ENCODE measurements around the gene ADAMTSL4. TPM values are rescaled to one million over a fixed set of nuclear protein-coding genes. Genes with fewer than 3 reads are reported as not detected.
"Not testable (repeated sequence)": the region's sequence is repeated elsewhere in the genome, so short reads cannot be mapped to it uniquely, and the experiment has no call there.

ADAMTSL4 gene
- total RNA-seq, 1 experiment from 2014 or later = 9.5 TPM

- Histone ChIP-seq H3K27me3 (ENCODE audit: control insufficient read depth, insufficient read depth, low read length) (no peaks in the 10 kb centered on the region), H3K4me3 (ENCODE audit: low read depth in 2 of 2, low read length in 2 of 2) (peak within 1 kb of the TSS; percentile 99 to 100), H3K9me3 (ENCODE audit: control insufficient read depth, insufficient read depth, low read depth, low read length) (no peaks in the 10 kb centered on the region), H3K4me1 (ENCODE audit: control insufficient read depth, insufficient read depth, low read length) (peaks cover 18% of the 10 kb centered on the region), H3K36me3 (ENCODE audit: control insufficient read depth, insufficient read depth, low read length) (peaks cover 44% of the 10 kb centered on the region), H3K27ac (ENCODE audit: low read length) (peak within 1 kb of the TSS; percentile 98)
- DNase-seq (ENCODE audit: low read depth, low spot score) = no peak
- TF ChIP-seq POLR2AphosphoS5 (IDR thresholded peaks at IDR 0.05; ENCODE audit: low read depth, low read length) = peak; percentile 100
- peak; percentile 20 to 26; a peak in 1 of 4 replicates for TF ChIP-seq REST (IDR thresholded peaks at IDR 0.05; ENCODE audit: insufficient read depth in 1 of 2, low read depth in 2 of 2, low read length in 1 of 2)
- peak; percentile 91; the same call in 1 of the 2 replicates for TF ChIP-seq SIN3A (IDR thresholded peaks at IDR 0.05; ENCODE audit: borderline replicate concordance, insufficient read depth, low read depth, low read length)
- no peak for TF ChIP-seq TCF7L2 (IDR thresholded peaks at IDR 0.05; ENCODE audit: low read depth, low read length)
- TF ChIP-seq CTCF (IDR thresholded peaks at IDR 0.05) = no peak
- in situ Hi-C loops (cut with HindIII; ENCODE audit: low pct_unique_long_range_greater_than_20kb, low sequenced_read_pairs) (no loop called here), intact Hi-C loops (cut with micrococcal nuclease; ENCODE audit: unreplicated experiment) (loop anchor here (5.0 kb wide), 1 partner anchor 33 kb away; no protein-coding TSS in a partner anchor)
- CTCF ChIA-PET = interaction anchor here (0.7 to 1.5 kb wide), 5 partner anchors 14 to 155 kb away, joined by 3 to 10 read pairs (median 4); no protein-coding TSS in a partner anchor
- BruUV-seq (replicated peaks) = no TSS peak
- POLR2A ChIA-PET = interaction anchor here (0.5 to 1.6 kb wide), 28 partner anchors 9 to 1038 kb away, joined by 3 to 15 read pairs (median 4); partner anchors contain the start of gene ENSA
- peak; percentile 93 for ATAC-seq
Measured at GRCh38 chr1:150579110-150579944, 30.1 kb downstream of the ADAMTSL4 start, which contains the start of gene MCL1. Gene MCL1 (minus strand): TSS chr1:150579610. CDS start chr1:150579530, 80 bp downstream.

- peak overlapping the region; percentile 98 for H3K27ac ChIP-seq (ENCODE audit: low read length)
- H3K9me3 ChIP-seq (ENCODE audit: control insufficient read depth, insufficient read depth, low read depth, low read length) = no peaks in the 10 kb centered on the region
- H3K4me1 ChIP-seq (ENCODE audit: control insufficient read depth, insufficient read depth, low read length) = peaks cover 10% of the 10 kb centered on the region
- in situ Hi-C loops (cut with HindIII; ENCODE audit: low pct_unique_long_range_greater_than_20kb, low sequenced_read_pairs) = no loop called here
- DNase-seq (ENCODE audit: low read depth, low spot score) (no peak), ATAC-seq (no peak; the same call in 1 of the 2 replicates)
- POLR2A ChIA-PET = interaction anchor here (0.5 to 1.6 kb wide), 17 partner anchors 10 to 1038 kb away, joined by 3 to 10 read pairs (median 5); partner anchors contain the start of gene ENSA
- TF ChIP-seq TCF7L2 (IDR thresholded peaks at IDR 0.05; ENCODE audit: low read depth, low read length) (no peak), POLR2AphosphoS5 (IDR thresholded peaks at IDR 0.05; ENCODE audit: low read depth, low read length) (no peak), SIN3A (IDR thresholded peaks at IDR 0.05; ENCODE audit: borderline replicate concordance, insufficient read depth, low read depth, low read length) (no peak), REST (IDR thresholded peaks at IDR 0.05; ENCODE audit: insufficient read depth in 1 of 2, low read depth in 2 of 2, low read length in 1 of 2) (no peak), CTCF (IDR thresholded peaks at IDR 0.05) (no peak)
- peaks cover 37% of the 10 kb centered on the region for H3K36me3 ChIP-seq (ENCODE audit: control insufficient read depth, insufficient read depth, low read length)
- intact Hi-C loops (cut with micrococcal nuclease; ENCODE audit: unreplicated experiment) = loop anchor here (5.0 kb wide), 1 partner anchor 32 kb away; no protein-coding TSS in a partner anchor
- H3K4me3 ChIP-seq (ENCODE audit: low read depth in 2 of 2, low read length in 2 of 2) = peak overlapping the region; percentile 72 to 100
- BruUV-seq (replicated peaks) = TSS peak; percentile 98
- CTCF ChIA-PET = interaction anchor here (1.0 to 1.5 kb wide), 3 partner anchors 13 to 41 kb away, joined by 3 to 10 read pairs (median 4); no protein-coding TSS in a partner anchor
- no peaks in the 10 kb centered on the region for H3K27me3 ChIP-seq (ENCODE audit: control insufficient read depth, insufficient read depth, low read length)
Measured at GRCh38 chr1:150579945-150580642, 30.9 kb downstream of the ADAMTSL4 start.

GRCh38 chr1:150580966-150581365 is 31.8 kb downstream of the ADAMTSL4 start:
- DNase-seq (ENCODE audit: low read depth, low spot score); H3K27me3 ChIP-seq (ENCODE audit: control insufficient read depth, insufficient read depth, low read length); H3K4me1 ChIP-seq (ENCODE audit: control insufficient read depth, insufficient read depth, low read length); BruUV-seq (replicated peaks); ATAC-seq; H3K4me3 ChIP-seq (ENCODE audit: low read depth in 2 of 2, low read length in 2 of 2); in situ Hi-C loops (cut with HindIII; ENCODE audit: low pct_unique_long_range_greater_than_20kb, low sequenced_read_pairs); POLR2A ChIA-PET; H3K27ac ChIP-seq (ENCODE audit: low read length); intact Hi-C loops (cut with micrococcal nuclease; ENCODE audit: unreplicated experiment); H3K9me3 ChIP-seq (ENCODE audit: control insufficient read depth, insufficient read depth, low read depth, low read length); CTCF ChIA-PET: not testable (repeated sequence)
- H3K36me3 ChIP-seq (ENCODE audit: control insufficient read depth, insufficient read depth, low read length) = peaks cover 28% of the 10 kb centered on the region

Data from Panc1 (cell line).